Measurements from ENCODE around the gene CARM1.
A peak's percentile ranks its signal among the peaks of the same experiment; 100 is the strongest.
"Not testable (repeated sequence)": the region's sequence is repeated elsewhere in the genome, so short reads cannot be mapped to it uniquely, and the experiment has no call there.

Gene CARM1

GRCh38 chr19:10848230-10848856 is 23.0 kb upstream of the CARM1 start, which contains the start of gene C19orf38:
TSS of gene C19orf38 (plus strand) at chr19:10848415. CDS start at chr19:10848509, 94 bp downstream.
- peak in 1 of 2 experiments; percentile 34 for DNase-seq

DNA sequence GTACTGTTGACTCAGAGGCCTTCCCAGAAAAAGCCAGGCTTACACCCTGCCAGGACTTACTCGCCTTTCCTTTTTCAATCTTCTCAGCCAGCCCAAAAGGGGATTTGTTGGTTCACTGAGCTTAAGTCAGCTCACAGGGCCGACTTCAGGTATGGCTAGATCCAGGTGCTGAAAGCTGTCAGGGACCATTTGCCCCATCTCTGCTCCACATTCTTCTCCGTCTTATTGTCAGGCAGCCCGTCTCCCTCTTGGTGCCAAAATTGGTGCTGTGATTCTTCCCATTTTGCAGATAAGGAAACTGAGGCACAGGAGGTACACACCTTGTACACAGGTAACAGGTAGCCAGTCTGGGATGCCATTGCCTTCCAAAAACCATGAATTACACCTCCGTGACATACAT is 20.7 kb upstream of the CARM1 start:
- DNase-seq, result no peak

GRCh38 chr19:10852098-10852800 is 19.1 kb upstream of the CARM1 start:
- DNase-seq, result no peak

DNA sequence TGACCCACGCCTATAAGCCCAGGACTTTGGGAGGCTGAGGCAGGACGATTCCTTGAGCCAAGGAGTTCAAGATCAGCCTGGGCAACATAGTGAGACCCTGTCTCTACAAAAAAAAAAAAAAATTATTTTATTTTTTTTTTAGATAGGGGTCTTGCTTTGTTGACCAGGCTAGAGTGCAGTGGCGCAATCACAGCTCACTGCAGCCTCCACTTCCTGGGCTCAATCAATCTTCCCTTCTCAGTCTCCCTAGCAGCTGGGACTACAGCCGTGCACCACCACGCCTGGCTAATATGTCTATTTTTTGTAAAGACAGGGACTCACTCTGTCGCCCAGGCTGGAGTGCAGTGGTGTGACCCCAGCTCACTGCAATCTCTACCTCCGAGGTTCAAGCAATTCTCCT is 18.4 kb upstream of the CARM1 start:
- DNase-seq, result no peak

GRCh38 chr19:10854350-10855089 is 16.8 kb upstream of the CARM1 start:
- DNase-seq, result no peak

DNA sequence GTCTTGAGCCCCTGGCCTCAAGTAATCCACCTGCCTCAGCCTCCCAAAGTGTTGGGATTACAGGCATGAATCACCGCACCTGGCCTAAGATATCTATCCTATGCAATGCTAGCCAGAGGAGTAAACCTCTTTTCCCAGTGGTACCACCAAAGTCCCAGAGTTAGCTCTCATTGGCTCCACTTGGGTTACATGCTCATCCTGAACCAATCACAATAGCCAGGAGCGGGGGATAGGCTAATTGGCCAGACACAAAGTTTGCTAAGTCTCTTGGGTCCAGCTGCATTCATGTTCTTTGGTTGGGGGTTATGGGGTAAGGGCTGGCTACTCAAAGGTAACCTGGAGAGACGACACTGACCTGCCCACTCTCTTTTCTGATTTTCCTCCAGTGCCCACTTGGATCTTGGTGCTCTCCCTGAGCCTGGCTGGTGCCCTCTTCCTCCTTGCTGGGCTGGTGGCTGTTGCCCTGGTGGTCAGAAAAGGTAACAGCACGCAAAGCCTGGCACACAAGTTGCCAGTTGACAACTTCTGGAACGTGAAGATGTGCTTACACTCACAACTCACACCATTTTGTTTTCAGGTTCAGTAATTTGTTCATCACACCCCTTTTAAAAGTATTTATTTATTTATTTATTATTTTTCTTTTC is 15.4 kb upstream of the CARM1 start:
- peak in 1 of 2 experiments; percentile 20 for DNase-seq

- DNase-seq, result not testable (repeated sequence)
Measured at GRCh38 chr19:10856899-10857298, 14.5 kb upstream of the CARM1 start.

GRCh38 chr19:10858204-10858828 is 13.0 kb upstream of the CARM1 start:
- DNase-seq, result peak in 1 of 2 experiments; percentile 52

DNA sequence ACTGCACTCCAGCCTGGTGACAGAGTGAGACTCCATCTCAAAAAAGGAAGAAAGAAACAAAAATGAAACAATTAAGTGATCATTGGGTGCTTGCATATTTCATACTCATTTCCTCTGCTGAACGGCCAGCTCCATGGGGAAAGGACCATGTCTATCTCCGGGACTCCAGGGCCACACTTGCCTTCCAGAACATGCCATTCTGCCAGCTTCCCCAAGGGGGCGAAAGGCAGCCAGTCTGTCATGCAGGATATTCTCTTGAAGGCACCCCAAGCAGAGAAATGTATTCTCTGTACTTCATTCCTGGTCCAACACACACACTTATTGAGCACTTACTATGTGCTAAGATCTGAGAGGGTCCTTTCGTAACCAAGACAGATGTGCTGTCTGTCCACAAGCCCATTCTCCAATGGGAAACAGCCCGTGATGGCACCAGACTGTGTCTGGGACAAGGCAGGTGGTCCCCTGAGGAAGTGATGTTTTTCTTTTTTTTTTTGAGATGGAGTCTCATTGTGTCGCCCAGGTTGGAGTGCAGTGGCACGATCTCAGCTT is 10.2 kb upstream of the CARM1 start:
- no peak for DNase-seq

DNA sequence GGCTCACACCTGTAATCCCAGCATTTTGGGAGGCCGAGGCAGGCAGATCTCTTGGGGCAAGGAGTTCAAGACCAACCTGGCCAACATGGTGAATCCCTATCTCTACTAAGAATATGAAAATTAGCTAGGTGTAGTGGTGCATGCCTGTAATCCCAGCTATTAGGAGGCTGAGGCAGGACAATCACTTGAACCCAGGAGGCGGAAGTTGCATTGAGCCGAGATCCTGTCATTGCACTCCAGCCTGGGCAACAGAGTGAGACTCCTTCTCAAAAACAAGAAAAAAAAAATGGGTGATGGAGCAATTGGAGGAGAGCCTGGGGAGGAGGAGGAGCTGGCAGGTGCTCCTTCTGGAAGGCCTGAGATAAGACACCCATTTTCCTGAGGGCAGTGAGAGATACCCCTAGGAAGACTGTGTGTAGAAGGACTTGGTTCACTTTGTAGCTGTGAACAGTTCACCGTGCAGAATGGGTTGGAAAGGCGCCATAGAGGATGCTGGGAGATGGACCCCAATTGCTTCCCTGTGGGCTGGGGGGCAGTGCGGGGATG is 8.7 kb upstream of the CARM1 start:
- DNase-seq, result no peak

GRCh38 chr19:10863107-10863717 is 8.1 kb upstream of the CARM1 start:
- DNase-seq, result no peak

DNA sequence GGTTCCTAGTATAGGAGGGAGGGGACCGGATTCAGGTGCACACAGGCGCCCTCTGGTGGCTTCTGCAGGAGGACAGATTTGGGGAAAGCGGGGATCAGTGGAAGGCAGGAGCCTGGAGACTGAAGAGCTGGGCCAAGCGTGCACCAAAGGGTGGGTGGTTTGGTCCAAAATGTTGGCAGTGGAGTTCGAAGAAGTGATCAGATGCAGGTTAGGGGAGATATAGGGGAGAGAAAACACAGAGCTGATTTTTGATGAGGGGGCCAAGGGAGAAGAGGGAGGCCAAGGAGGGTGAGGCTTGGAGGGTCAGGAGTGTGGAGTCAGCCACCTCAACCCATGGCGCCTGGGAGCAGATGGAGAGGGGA is 6.8 kb upstream of the CARM1 start:
- DNase-seq, result peak; percentile 74 to 84

GRCh38 chr19:10866495-10866894 is 4.9 kb upstream of the CARM1 start:
- DNase-seq, result no peak

DNA sequence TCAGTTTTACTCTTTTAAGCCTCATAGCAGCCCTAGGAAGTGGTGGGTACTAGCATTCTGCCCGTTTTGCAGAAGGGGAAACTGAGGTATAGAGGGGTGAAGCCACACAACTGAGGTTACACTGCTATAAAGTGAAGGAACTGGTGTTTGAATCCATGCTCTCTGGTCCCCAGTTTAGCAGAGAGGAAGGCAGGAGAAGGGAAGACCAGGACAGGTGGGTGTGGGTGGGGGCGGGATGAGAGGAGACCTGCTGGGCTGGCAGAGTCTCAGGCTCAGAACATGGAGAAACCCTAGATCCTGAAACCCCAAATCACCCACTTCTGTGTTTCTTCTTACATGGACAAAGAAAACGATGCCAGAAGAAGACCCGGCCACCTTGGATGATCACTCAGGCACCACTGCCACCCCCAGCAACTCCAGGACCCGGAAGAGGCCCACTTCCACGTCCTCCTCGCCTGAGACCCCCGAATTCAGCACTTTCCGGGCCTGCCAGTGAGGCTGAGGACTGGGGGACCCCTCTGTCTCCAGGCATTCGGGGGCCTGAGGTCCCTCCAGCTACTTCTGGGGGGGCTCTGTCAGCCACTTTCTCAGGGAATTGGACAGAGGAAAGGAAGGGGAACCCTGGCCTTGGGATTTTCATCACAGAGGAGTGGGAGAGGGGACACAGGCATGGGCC is 2.3 kb upstream of the CARM1 start:
- no peak for DNase-seq

DNA sequence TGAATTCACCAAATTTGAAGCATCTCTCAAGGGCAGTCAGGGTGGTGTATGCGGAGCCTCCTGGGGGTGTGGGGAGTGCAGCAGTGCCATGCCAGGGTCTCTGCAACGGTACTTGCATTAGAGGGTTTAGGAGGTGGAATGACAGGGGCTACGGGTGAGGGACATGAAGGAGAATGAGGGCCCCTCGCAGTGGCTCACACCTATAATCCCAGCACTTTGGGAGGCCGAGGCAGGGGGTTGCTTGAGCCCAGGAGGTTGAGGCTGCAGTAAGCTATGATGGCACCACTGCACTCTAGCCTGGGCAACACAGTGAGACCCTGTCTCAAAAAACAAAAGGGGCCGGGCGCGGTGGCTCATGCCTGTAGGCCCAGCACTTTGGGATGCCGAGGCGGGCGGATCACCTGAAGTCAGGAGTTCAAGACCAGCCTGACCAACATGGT is 1.5 kb upstream of the CARM1 start:
- not testable (repeated sequence) for DNase-seq

DNA sequence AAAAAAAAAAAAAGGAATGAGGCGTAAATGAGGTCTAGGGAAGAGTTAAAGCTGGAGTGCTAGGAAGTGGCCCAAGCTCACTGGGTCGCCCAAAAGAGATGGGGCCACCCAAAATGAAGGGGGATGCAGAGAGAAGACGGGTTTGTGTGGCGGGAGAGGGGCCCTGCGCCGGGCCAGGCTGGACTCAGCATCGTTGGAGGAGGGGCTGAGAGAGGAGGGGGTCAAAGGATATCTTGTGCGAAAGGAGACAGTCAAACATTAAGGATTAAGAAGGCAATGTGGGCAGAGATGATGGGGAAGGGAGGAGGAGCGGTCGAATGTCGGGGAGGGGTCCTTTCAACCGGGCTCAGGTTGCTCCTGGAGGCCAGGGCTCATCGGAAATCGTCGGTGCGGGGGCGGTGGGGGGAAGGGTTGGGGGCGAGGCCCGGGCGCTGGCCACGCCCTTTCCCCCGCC is 825 bp upstream of the CARM1 start:
- DNase-seq, result no peak

DNA sequence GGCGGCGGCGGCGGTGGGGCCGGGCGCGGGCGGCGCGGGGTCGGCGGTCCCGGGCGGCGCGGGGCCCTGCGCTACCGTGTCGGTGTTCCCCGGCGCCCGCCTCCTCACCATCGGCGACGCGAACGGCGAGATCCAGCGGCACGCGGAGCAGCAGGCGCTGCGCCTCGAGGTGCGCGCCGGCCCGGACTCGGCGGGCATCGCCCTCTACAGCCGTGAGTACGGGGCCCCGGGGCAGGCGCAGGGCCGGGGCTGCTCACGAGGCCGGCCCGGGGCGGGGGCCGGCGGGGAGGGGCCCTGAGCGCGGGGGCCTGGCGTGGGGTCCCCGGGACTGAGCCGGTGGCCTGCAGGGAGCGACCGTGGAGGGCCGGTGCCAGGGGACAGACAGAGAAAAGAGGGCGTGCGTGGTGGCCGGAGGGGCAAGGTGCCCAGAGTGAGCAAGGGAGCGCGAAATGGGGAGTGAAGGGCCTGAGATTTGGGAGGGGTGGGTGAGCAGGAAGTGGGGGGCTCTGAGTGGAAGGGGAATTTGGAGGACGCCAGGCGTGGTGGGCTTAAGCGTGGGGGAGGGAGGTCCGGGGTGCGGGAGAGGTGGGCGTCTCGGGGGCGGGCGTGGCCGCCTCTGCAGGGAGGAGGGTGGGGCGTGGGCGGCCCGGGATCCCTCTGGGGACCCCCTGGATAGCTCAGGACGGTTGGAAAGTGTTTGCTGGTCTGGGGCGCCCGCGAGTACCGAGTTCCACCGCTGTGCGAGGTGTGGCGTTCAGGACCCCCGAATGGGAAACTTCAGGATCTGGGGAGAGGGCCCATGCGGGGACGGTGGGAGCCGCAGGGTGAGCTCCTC is 575 bp downstream of the CARM1 start:
- DNase-seq, result peak in 1 of 2 experiments; percentile 46

DNA sequence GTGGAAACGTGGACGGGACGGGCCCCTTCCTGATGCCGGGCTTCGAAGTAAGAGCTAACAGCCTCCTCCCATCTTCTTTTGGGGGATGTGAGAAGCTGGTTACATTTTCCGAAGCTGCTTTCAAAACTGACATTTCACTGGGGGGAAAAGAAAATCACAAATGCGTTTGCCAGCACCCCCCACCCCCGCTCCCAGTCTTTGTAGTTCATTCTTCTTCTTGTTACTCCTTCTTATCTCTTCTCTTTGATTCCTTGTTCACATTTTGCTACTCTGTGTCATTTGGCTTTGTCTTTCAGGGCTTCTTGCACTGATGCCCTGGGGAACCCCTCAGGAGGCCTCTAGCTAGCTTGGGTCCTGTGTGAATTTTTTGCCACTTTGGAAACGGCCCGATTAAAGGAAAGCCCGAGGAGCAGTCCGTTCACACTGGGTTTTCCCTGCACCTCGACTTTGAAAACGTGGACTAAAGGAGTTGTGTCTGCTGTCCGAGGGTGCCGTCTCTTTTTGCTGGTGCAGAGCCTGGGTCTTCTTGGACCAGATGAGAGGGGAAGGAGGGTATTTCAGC is 1.3 kb downstream of the CARM1 start:
- DNase-seq, result no peak

GRCh38 chr19:10874024-10874423 is 2.7 kb downstream of the CARM1 start:
- DNase-seq, result no peak
